Liver (tissue), 9 donors: Measurements from ENCODE around the gene RDH12. TPM values are rescaled to one million over a fixed set of nuclear protein-coding genes. Genes with fewer than 3 reads are reported as not detected.
A peak's percentile ranks its signal among the peaks of the same experiment; 100 is the strongest.

Source experiments
- DNase-seq: peaks from one replicate; pipeline ENCODE4 v3.0.0-alpha.2; 2017; ENCODE audit warnings: low spot score
- H3K27ac ChIP-seq, 2 donors: one replicate each; pipeline ENCODE4 v1.7.0; 2013; ENCODE audit warnings: inconsistent platforms in 2 of 2, low read length in 2 of 2, control low read depth in 1 of 2, low read depth in 1 of 2, mild to moderate bottlenecking in 1 of 2
- H3K27me3 ChIP-seq, 4 donors: one replicate each; pipeline versions ENCODE4 v1.6.1 to v1.7.0; 2013; ENCODE audit warnings: low read length in 3 of 4, inconsistent platforms in 1 of 4, mild to moderate bottlenecking in 1 of 4, moderate library complexity in 1 of 4; ENCODE audit not compliant: control insufficient read depth in 4 of 4, insufficient read depth in 4 of 4
- H3K36me3 ChIP-seq, 4 donors: one replicate each; pipeline versions ENCODE4 v1.6.1 to v1.7.0; 2013; ENCODE audit warnings: low read length in 3 of 4, mild to moderate bottlenecking in 3 of 4, low read depth in 1 of 4, moderate library complexity in 1 of 4; ENCODE audit not compliant: control insufficient read depth in 4 of 4, insufficient read depth in 3 of 4
- H3K4me1 ChIP-seq, 4 donors: one replicate each; pipeline versions ENCODE4 v1.6.1 to v1.7.0; 2013; ENCODE audit warnings: low read length in 3 of 4, mild to moderate bottlenecking in 3 of 4, moderate library complexity in 1 of 4; ENCODE audit not compliant: control insufficient read depth in 4 of 4, insufficient read depth in 4 of 4
- H3K4me3 ChIP-seq, 3 donors: one replicate each; pipeline versions ENCODE4 v1.6.1 to v1.7.0; 2013; ENCODE audit warnings: low read length in 3 of 3, control low read depth in 1 of 3, low read depth in 1 of 3, mild to moderate bottlenecking in 1 of 3
- H3K9ac ChIP-seq, 2 donors: one replicate each; pipeline ENCODE4 v1.7.0; 2013; ENCODE audit warnings: low read length in 2 of 2, mild to moderate bottlenecking in 2 of 2, moderate library complexity in 2 of 2, control low read depth in 1 of 2, low read depth in 1 of 2
- H3K9me3 ChIP-seq, 4 donors: one replicate each; pipeline versions ENCODE4 v1.6.1 to v1.7.0; 2013; ENCODE audit warnings: low read length in 3 of 4; ENCODE audit not compliant: control insufficient read depth in 4 of 4
- CTCF ChIP-seq: fragments of 150-350 bp; IDR thresholded peaks from 2 replicates; pipeline ENCODE4 v1.5.1; 2017; ENCODE audit warnings: improper control_type of control experiment, low read depth, low read length; ENCODE audit not compliant: missing input control
- FOXA2 ChIP-seq: IDR thresholded peaks from 2 replicates; pipeline ENCODE4 v1.6.1; 2016; ENCODE audit warnings: antibody characterized with exemption
- GABPA ChIP-seq, 2 donors: IDR thresholded peaks in 1 of 2; conservative IDR thresholded peaks in 1 of 2; 2 replicates each; pipeline ENCODE4 v1.6.1; 2016; ENCODE audit warnings: antibody characterized with exemption in 2 of 2, mild to moderate bottlenecking in 1 of 2, moderate library complexity in 1 of 2
- HNF4G ChIP-seq: IDR thresholded peaks from 2 replicates; pipeline ENCODE4 v1.6.1; 2016; ENCODE audit warnings: antibody characterized with exemption
- NR2F2 ChIP-seq: IDR thresholded peaks from 2 replicates; pipeline ENCODE4 v1.6.1; 2016; ENCODE audit warnings: antibody characterized with exemption
- RAD21 ChIP-seq, 2 donors: IDR thresholded peaks; 2 replicates each; pipeline ENCODE4 v1.6.1; 2016; ENCODE audit warnings: antibody characterized with exemption in 2 of 2, mild to moderate bottlenecking in 2 of 2
- RXRA ChIP-seq, 2 donors: IDR thresholded peaks; 2 replicates each; pipeline ENCODE4 v1.6.1; 2017 to 2018; ENCODE audit warnings: antibody characterized with exemption in 2 of 2, mild to moderate bottlenecking in 1 of 2
- SP1 ChIP-seq: IDR thresholded peaks from 2 replicates; pipeline ENCODE4 v1.6.1; 2018; ENCODE audit warnings: antibody characterized with exemption, mild to moderate bottlenecking
- YY1 ChIP-seq: IDR thresholded peaks from 2 replicates; pipeline ENCODE4 v1.6.1; 2016; ENCODE audit warnings: antibody characterized with exemption, mild to moderate bottlenecking
- WGBS: extraction: QIAGEN DNeasy Blood & Tissue Kit; methylation state at CpG from one replicate; pipeline ENCODE4 v1.1.7; 2013; 5-methylcytosine and 5-hydroxymethylcytosine counted together
- polyA plus RNA-seq, 2 donors: library from polyadenylated mRNA; stranded (reverse) in 1 of 2; unstranded in 1 of 2; fragments of 200-250 nt in 1 of 2; fragments of >200 nt in 1 of 2; fragmentation: Nextera tagmentation in 1 of 2; extraction: Ambion mirVana in 1 of 2; gene quantifications; one replicate each; pipeline versions ENCODE4 v1.2.1 to v1.2.3, GENCODE V29; 2013 to 2015
- total RNA-seq, 2 donors: library from RNA; depleted of rRNA; stranded (reverse); fragments of >200 nt; gene quantifications; one replicate each; pipeline ENCODE4 v1.2.3, GENCODE V29; 2014
- TF ChIP-seq, protein P1 (sequence below): IDR thresholded peaks from 2 replicates; pipeline ENCODE4 v1.6.1; 2016; ENCODE audit warnings: antibody characterized with exemption, mild to moderate bottlenecking
- donor health status: healthy.
- donor health status: healthy.
- donor health status: healthy.
- donor health status: healthy.
- donor health status: healthy.

Gene RDH12
- total and polyA plus RNA-seq, 4 donors = 0.09 to 3.4 (median 0.91) TPM

GRCh38 chr14:67673451-67673850 lies 28.2 kb upstream of the RDH12 start:
- 43% methylated on average over 5 of the region's 5 CpGs for WGBS
- Histone ChIP-seq H3K27ac (no peak overlapping the region), H3K4me1 (peaks cover 4 to 22% (median 17%) of the 10 kb centered on the region in 4 donors)

GRCh38 chr14:67674139-67674479 lies 27.6 kb upstream of the RDH12 start:
- no peaks in the 10 kb centered on the region for H3K27me3 ChIP-seq
- peak overlapping the region; percentile 85 to 91 (median 87) for H3K4me3 ChIP-seq
- H3K9ac ChIP-seq = peak overlapping the region; percentile 84 to 89
- H3K36me3 ChIP-seq = peaks cover 0 to 9% (median under 1%) of the 10 kb centered on the region in 4 donors
- peak; percentile 77 for DNase-seq
- TF ChIP-seq, protein P1, sequence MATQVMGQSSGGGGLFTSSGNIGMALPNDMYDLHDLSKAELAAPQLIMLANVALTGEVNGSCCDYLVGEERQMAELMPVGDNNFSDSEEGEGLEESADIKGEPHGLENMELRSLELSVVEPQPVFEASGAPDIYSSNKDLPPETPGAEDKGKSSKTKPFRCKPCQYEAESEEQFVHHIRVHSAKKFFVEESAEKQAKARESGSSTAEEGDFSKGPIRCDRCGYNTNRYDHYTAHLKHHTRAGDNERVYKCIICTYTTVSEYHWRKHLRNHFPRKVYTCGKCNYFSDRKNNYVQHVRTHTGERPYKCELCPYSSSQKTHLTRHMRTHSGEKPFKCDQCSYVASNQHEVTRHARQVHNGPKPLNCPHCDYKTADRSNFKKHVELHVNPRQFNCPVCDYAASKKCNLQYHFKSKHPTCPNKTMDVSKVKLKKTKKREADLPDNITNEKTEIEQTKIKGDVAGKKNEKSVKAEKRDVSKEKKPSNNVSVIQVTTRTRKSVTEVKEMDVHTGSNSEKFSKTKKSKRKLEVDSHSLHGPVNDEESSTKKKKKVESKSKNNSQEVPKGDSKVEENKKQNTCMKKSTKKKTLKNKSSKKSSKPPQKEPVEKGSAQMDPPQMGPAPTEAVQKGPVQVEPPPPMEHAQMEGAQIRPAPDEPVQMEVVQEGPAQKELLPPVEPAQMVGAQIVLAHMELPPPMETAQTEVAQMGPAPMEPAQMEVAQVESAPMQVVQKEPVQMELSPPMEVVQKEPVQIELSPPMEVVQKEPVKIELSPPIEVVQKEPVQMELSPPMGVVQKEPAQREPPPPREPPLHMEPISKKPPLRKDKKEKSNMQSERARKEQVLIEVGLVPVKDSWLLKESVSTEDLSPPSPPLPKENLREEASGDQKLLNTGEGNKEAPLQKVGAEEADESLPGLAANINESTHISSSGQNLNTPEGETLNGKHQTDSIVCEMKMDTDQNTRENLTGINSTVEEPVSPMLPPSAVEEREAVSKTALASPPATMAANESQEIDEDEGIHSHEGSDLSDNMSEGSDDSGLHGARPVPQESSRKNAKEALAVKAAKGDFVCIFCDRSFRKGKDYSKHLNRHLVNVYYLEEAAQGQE = peak; percentile 9
- TF ChIP-seq YY1 (peak; percentile 43), RAD21 (IDR thresholded peaks at IDR 0.05) (peak; percentile 27 to 28), SP1 (no peak)
- H3K27ac ChIP-seq = peak overlapping the region; percentile 88 to 99
- H3K9me3 ChIP-seq = no peaks in the 10 kb centered on the region
- under 1% methylated on average over 25 of the region's 25 CpGs for WGBS
- H3K4me1 ChIP-seq = peaks cover 4 to 22% (median 17%) of the 10 kb centered on the region in 4 donors

More at GRCh38 chr14:67673451-67673850, 28.2 kb upstream of the RDH12 start:
- TF ChIP-seq, protein P1 = no peak
- TF ChIP-seq RXRA (IDR thresholded peaks at IDR 0.05) (no peak), SP1 (no peak), FOXA2 (no peak), NR2F2 (no peak)
- peaks cover 0 to 7% (median under 1%) of the 10 kb centered on the region in 4 donors for H3K36me3 ChIP-seq
- H3K9ac ChIP-seq = peak overlapping the region; percentile 84 to 89
- no peak for DNase-seq
- no peaks in the 10 kb centered on the region for H3K27me3 ChIP-seq
- H3K9me3 ChIP-seq = no peaks in the 10 kb centered on the region
- peak overlapping the region; percentile 85 to 91 (median 87) for H3K4me3 ChIP-seq

- peak within 1 kb of the TSS; percentile 84 to 89 for H3K9ac ChIP-seq
- no peaks in the 10 kb centered on the region for H3K27me3 ChIP-seq
- under 1% methylated on average over 87 of the region's 87 CpGs for WGBS
- peaks cover 0 to 9% (median under 1%) of the 10 kb centered on the region in 4 donors for H3K36me3 ChIP-seq
- peak within 1 kb of the TSS; percentile 85 to 91 (median 87) for H3K4me3 ChIP-seq
- TF ChIP-seq CTCF = peak; percentile 1
- TF ChIP-seq RXRA (IDR thresholded peaks at IDR 0.05) = no peak
- no peak for TF ChIP-seq SP1
- TF ChIP-seq, protein P1 = peak; percentile 9
- no peak for TF ChIP-seq HNF4G
- TF ChIP-seq GABPA (IDR thresholded peaks at IDR 0.05 in 1 of 2, conservative IDR thresholded peaks at IDR 0.05 in 1 of 2) = peak in 1 of 2 donors; percentile 12
- TF ChIP-seq YY1 = peak; percentile 10
- peak within 1 kb of the TSS; percentile 88 to 99 for H3K27ac ChIP-seq
- peak; percentile 87 for DNase-seq
- peaks cover 4 to 22% (median 17%) of the 10 kb centered on the region in 4 donors for H3K4me1 ChIP-seq
- no peaks in the 10 kb centered on the region for H3K9me3 ChIP-seq
Measured at GRCh38 chr14:67674480-67675218, 27.0 kb upstream of the RDH12 start, which contains the start of gene VTI1B. VTI1B (minus strand) TSS chr14:67674632; CDS start chr14:67674489, 143 bp downstream.
